Prostate gland (tissue), 2 donors: Measurements from ENCODE around the gene GP2.

Experiments
- POLR2A ChIP-seq: fragments of 450-650 bp; IDR thresholded peaks from one replicate; pipeline ENCODE4 v1.6.1; 2016; ENCODE audit warnings: antibody characterized with exemption, mild to moderate bottlenecking
- POLR2AphosphoS5 ChIP-seq: sonication (generic); formaldehyde crosslinking; IDR thresholded peaks from one replicate; pipeline ENCODE4 v1.6.1; 2017; ENCODE audit warnings: antibody characterized with exemption
- TF ChIP-seq, protein P1 (sequence below), 4 experiments: fragments of 200-600 bp in 2 of 4; fragments of 450-650 bp in 2 of 4; sonication (generic) in 2 of 4; IDR thresholded peaks; 1 replicate in 3 of 4; 2 replicates in 1 of 4; pipeline ENCODE4 v1.5.1; 2016 to 2019; ENCODE audit warnings: antibody characterized with exemption in 4 of 4, mild to moderate bottlenecking in 2 of 4, moderate library complexity in 2 of 4

DNA sequence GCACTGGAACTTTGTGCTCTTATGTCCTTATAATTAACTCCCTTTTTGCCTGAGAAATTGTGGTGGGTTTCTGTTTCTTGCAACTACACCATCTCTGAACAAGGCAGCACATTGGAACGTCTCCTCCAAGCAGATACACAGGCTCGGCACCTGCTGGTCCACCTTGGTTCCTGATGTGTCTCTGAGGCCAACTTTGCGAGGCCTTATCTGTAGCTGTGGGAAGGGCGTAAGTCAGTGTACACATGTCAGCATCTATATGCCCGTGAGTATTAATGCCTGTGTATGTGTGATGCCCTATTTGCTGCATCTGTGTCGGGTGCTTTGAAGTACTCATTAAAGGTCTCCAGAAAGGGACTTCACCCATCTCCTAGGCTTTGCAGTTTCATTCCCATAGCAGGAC lies 17.5 kb downstream of the GP2 start:
- TF ChIP-seq POLR2AphosphoS5 (no peak), POLR2A (no peak)
- TF ChIP-seq, protein P1, sequence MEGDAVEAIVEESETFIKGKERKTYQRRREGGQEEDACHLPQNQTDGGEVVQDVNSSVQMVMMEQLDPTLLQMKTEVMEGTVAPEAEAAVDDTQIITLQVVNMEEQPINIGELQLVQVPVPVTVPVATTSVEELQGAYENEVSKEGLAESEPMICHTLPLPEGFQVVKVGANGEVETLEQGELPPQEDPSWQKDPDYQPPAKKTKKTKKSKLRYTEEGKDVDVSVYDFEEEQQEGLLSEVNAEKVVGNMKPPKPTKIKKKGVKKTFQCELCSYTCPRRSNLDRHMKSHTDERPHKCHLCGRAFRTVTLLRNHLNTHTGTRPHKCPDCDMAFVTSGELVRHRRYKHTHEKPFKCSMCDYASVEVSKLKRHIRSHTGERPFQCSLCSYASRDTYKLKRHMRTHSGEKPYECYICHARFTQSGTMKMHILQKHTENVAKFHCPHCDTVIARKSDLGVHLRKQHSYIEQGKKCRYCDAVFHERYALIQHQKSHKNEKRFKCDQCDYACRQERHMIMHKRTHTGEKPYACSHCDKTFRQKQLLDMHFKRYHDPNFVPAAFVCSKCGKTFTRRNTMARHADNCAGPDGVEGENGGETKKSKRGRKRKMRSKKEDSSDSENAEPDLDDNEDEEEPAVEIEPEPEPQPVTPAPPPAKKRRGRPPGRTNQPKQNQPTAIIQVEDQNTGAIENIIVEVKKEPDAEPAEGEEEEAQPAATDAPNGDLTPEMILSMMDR (IDR thresholded peaks at IDR 0.05) = no peak
